Panc1 (cell line): Measurements from ENCODE around the gene TXK. TPM values are rescaled to one million over a fixed set of nuclear protein-coding genes. Genes with fewer than 3 reads are reported as not detected.

Experiments used
- ATAC-seq: fragments of 200-7000 bp; cut with Tn5 transposase; 2 replicates; pipeline ENCODE4 v1.9.1; 2020; ENCODE audit warnings: mild to moderate bottlenecking, moderate library complexity
- BruUV-seq: library from RNA; stranded (reverse); fragments of 400-500 nt; replicated peaks from 2 replicates; lab custom pipeline; 2021; lab: Mats Ljungman, UMichigan
- CTCF ChIA-PET: fragments of 300-600 bp; sonication (Branson Sonifier 250); formaldehyde crosslinking; loops from one replicate; lab custom pipeline; 2022; ENCODE audit warnings: antibody characterized with exemption; lab: Charles Lee
- POLR2A ChIA-PET: fragments of 300-600 bp; sonication (Branson Sonifier 250); formaldehyde crosslinking; loops from one replicate; lab custom pipeline; 2022; ENCODE audit warnings: antibody characterized with exemption; lab: Charles Lee
- DNase-seq: peaks from one replicate; pipeline ENCODE4 v3.0.0-alpha.2; 2010; ENCODE audit warnings: low read depth, low spot score
- H3K27ac ChIP-seq: 2 replicates; pipeline ENCODE4 v1.5.1; 2011; ENCODE audit warnings: mild to moderate bottlenecking, low read length, inconsistent platforms
- H3K27me3 ChIP-seq: fragments of 200-500 bp; sonication (Bioruptor generic); 2 replicates; pipeline ENCODE4 v1.6.0; 2014; ENCODE audit warnings: low read length, inconsistent platforms; ENCODE audit not compliant: control insufficient read depth, insufficient read depth
- H3K36me3 ChIP-seq: fragments of 200-500 bp; sonication (Bioruptor generic); 2 replicates; pipeline ENCODE4 v1.5.1; 2014; ENCODE audit warnings: inconsistent platforms, mild to moderate bottlenecking, low read length, moderate library complexity; ENCODE audit not compliant: control insufficient read depth, insufficient read depth
- H3K4me1 ChIP-seq: 2 replicates; pipeline ENCODE4 v1.5.1; 2011; ENCODE audit warnings: inconsistent platforms, mild to moderate bottlenecking, low read length, moderate library complexity; ENCODE audit not compliant: control insufficient read depth, insufficient read depth
- H3K4me3 ChIP-seq, 2 experiments: 2 replicates each; pipeline ENCODE4 v1.5.1; 2011 to 2012; ENCODE audit warnings: low read depth in 2 of 2, low read length in 2 of 2, mild to moderate bottlenecking in 2 of 2, inconsistent platforms in 1 of 2, moderate library complexity in 1 of 2
- H3K9me3 ChIP-seq: fragments of 200-500 bp; sonication (Bioruptor generic); 2 replicates; pipeline ENCODE4 v1.5.1; 2014; ENCODE audit warnings: low read depth, mild to moderate bottlenecking, inconsistent platforms, low read length, moderate library complexity; ENCODE audit not compliant: control insufficient read depth, insufficient read depth
- POLR2AphosphoS5 ChIP-seq: IDR thresholded peaks from 2 replicates; pipeline ENCODE4 v1.6.1; 2012; ENCODE audit warnings: mild to moderate bottlenecking, low read depth, low read length, moderate library complexity
- SIN3A ChIP-seq: IDR thresholded peaks from 2 replicates; pipeline ENCODE4 v1.6.1; 2012; ENCODE audit warnings: low read depth, mild to moderate bottlenecking, low read length, moderate library complexity, borderline replicate concordance; ENCODE audit not compliant: insufficient read depth
- TCF7L2 ChIP-seq: IDR thresholded peaks from 2 replicates; pipeline ENCODE4 v1.6.1; 2011; ENCODE audit warnings: mild to moderate bottlenecking, low read depth, low read length, inconsistent platforms
- in situ Hi-C: cut with HindIII; loops from 2 replicates; pipeline ENCODE4 v1.10.0; 2016; ENCODE audit warnings: low sequenced_read_pairs, low pct_unique_long_range_greater_than_20kb
- intact Hi-C: fragments of 100-400 bp; cut with micrococcal nuclease; formaldehyde crosslinking; loops from one replicate; pipeline ENCODE4 v1.10.0; 2022; ENCODE audit not compliant: unreplicated experiment
- total RNA-seq: library from RNA; stranded (reverse); gene quantifications from one replicate; pipeline ENCODE4 v1.2.1, GENCODE V29; 2021; ENCODE audit not compliant: unreplicated experiment
- TF ChIP-seq, protein P1 (sequence below): fragments of 450-650 bp; IDR thresholded peaks from 2 replicates; pipeline ENCODE4 v1.5.1; 2017; ENCODE audit warnings: mild to moderate bottlenecking
- TF ChIP-seq, protein P2 (sequence below), 2 experiments: IDR thresholded peaks; 2 replicates each; pipeline ENCODE4 v1.6.1; 2011 to 2012; ENCODE audit warnings: low read depth in 2 of 2, control low read depth in 1 of 2, low read length in 1 of 2, mild to moderate bottlenecking in 1 of 2, moderate library complexity in 1 of 2; ENCODE audit not compliant: insufficient read depth in 1 of 2

TXK gene
- total RNA-seq, 1 experiment from 2014 or later: 0.26 TPM

- ChIA-PET CTCF (no interaction called here), POLR2A (no interaction called here)
- no peaks in the 10 kb centered on the region for H3K9me3 ChIP-seq
- H3K36me3 ChIP-seq: no peaks in the 10 kb centered on the region
- in situ Hi-C loops (no loop called here), intact Hi-C loops (no loop called here)
- H3K27ac ChIP-seq: no peak overlapping the region
- no peaks in the 10 kb centered on the region for H3K4me1 ChIP-seq
- ATAC-seq: no peak
- TF ChIP-seq TCF7L2: no peak
- TF ChIP-seq, protein P1, sequence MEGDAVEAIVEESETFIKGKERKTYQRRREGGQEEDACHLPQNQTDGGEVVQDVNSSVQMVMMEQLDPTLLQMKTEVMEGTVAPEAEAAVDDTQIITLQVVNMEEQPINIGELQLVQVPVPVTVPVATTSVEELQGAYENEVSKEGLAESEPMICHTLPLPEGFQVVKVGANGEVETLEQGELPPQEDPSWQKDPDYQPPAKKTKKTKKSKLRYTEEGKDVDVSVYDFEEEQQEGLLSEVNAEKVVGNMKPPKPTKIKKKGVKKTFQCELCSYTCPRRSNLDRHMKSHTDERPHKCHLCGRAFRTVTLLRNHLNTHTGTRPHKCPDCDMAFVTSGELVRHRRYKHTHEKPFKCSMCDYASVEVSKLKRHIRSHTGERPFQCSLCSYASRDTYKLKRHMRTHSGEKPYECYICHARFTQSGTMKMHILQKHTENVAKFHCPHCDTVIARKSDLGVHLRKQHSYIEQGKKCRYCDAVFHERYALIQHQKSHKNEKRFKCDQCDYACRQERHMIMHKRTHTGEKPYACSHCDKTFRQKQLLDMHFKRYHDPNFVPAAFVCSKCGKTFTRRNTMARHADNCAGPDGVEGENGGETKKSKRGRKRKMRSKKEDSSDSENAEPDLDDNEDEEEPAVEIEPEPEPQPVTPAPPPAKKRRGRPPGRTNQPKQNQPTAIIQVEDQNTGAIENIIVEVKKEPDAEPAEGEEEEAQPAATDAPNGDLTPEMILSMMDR: no peak
- TF ChIP-seq POLR2AphosphoS5: no peak
- TF ChIP-seq, protein P2, sequence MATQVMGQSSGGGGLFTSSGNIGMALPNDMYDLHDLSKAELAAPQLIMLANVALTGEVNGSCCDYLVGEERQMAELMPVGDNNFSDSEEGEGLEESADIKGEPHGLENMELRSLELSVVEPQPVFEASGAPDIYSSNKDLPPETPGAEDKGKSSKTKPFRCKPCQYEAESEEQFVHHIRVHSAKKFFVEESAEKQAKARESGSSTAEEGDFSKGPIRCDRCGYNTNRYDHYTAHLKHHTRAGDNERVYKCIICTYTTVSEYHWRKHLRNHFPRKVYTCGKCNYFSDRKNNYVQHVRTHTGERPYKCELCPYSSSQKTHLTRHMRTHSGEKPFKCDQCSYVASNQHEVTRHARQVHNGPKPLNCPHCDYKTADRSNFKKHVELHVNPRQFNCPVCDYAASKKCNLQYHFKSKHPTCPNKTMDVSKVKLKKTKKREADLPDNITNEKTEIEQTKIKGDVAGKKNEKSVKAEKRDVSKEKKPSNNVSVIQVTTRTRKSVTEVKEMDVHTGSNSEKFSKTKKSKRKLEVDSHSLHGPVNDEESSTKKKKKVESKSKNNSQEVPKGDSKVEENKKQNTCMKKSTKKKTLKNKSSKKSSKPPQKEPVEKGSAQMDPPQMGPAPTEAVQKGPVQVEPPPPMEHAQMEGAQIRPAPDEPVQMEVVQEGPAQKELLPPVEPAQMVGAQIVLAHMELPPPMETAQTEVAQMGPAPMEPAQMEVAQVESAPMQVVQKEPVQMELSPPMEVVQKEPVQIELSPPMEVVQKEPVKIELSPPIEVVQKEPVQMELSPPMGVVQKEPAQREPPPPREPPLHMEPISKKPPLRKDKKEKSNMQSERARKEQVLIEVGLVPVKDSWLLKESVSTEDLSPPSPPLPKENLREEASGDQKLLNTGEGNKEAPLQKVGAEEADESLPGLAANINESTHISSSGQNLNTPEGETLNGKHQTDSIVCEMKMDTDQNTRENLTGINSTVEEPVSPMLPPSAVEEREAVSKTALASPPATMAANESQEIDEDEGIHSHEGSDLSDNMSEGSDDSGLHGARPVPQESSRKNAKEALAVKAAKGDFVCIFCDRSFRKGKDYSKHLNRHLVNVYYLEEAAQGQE (IDR thresholded peaks at IDR 0.05; ENCODE audit: insufficient read depth in 1 of 2, low read depth in 2 of 2, low read length in 1 of 2): no peak
- TF ChIP-seq SIN3A: no peak
- BruUV-seq: no TSS peak
- no peaks in the 10 kb centered on the region for H3K27me3 ChIP-seq
- no peak overlapping the region for H3K4me3 ChIP-seq
- DNase-seq: no peak
Observed at GRCh38 chr4:48074657-48075056, 59.4 kb downstream of the TXK start.

DNA sequence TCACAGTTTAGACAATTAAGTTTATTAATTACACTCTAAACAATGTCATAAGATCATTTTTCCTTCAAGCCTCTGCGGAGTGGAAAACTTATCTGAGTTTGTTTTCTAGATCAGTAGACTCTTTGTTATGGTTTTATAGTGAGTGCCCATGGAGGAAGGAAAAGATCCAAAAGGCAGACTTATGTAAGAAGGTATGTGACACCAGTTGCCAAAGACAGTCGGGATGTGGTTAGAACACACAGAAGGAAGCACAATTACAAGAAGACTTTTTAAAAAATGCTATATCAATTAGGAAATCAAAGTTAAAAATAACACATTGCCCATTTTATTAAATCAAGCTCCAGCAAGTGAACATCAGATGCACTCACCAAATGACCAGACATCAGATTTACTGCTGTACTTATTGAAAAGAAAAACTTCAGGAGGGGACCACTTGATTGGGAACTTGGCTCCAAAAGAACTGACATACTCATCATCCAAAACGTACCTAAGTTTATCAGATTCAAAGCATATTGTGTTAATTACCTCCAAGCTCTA, 60.4 kb downstream of the TXK start:
- H3K9me3 ChIP-seq: no peaks in the 10 kb centered on the region
- intact Hi-C loops: no loop called here
- POLR2A ChIA-PET: no interaction called here
- H3K27ac ChIP-seq: no peak overlapping the region
- no peak overlapping the region for H3K4me3 ChIP-seq
- H3K4me1 ChIP-seq: no peaks in the 10 kb centered on the region
- no peak for ATAC-seq
- no peak for DNase-seq
- no peaks in the 10 kb centered on the region for H3K36me3 ChIP-seq
- TF ChIP-seq SIN3A (no peak), TCF7L2 (no peak), POLR2AphosphoS5 (no peak)
- TF ChIP-seq, protein P2 (IDR thresholded peaks at IDR 0.05; ENCODE audit: insufficient read depth in 1 of 2, low read depth in 2 of 2, low read length in 1 of 2): no peak
- TF ChIP-seq, protein P1: no peak
- in situ Hi-C loops: no loop called here
- no peaks in the 10 kb centered on the region for H3K27me3 ChIP-seq
- no TSS peak for BruUV-seq
- CTCF ChIA-PET: no interaction called here
